OCI-LY3 (cell line): ENCODE measurements around the gene ZNF579.
"Not testable (repeated sequence)": the region's sequence is repeated elsewhere in the genome, so short reads cannot be mapped to it uniquely, and the experiment has no call there.

Experiments used
- H2AFZ ChIP-seq: fragments of 200-600, 300-600 bp; shearing (Covaris generic); 2 replicates; pipeline ENCODE4 v1.6.0; 2014; ENCODE audit warnings: antibody characterized with exemption, low read depth, low read length
- H3K27ac ChIP-seq: fragments of 200-600, 300-600 bp; sonication (generic); 2 replicates; pipeline ENCODE4 v1.5.1; 2014; ENCODE audit warnings: mild to moderate bottlenecking, low read length, moderate library complexity, mixed read lengths
- H3K27me3 ChIP-seq: fragments of 200-600, 300-600 bp; sonication (generic); 2 replicates; pipeline ENCODE4 v1.6.1; 2014; ENCODE audit warnings: low read depth, low read length, mixed read lengths
- H3K36me3 ChIP-seq: fragments of 200-600, 300-600 bp; sonication (generic); replicated peaks from 2 replicates; pipeline ENCODE3; 2014; ENCODE audit warnings: low read depth, low read length, mixed read lengths
- H3K4me1 ChIP-seq: fragments of 300-600, 200-600 bp; sonication (generic); 2 replicates; pipeline ENCODE4 v1.6.1; 2014; ENCODE audit warnings: low read length, mixed read lengths
- H3K4me2 ChIP-seq: fragments of 200-600, 300-600 bp; sonication (generic); 2 replicates; pipeline ENCODE4 v1.6.1; 2014; ENCODE audit warnings: low read length, mixed read lengths
- H3K4me3 ChIP-seq: fragments of 300-600, 200-600 bp; sonication (generic); 2 replicates; pipeline ENCODE4 v1.5.1; 2014; ENCODE audit warnings: antibody characterized with exemption, mild to moderate bottlenecking, low read length, moderate library complexity
- H3K79me2 ChIP-seq: fragments of 300-600, 200-600 bp; shearing (Covaris generic); 2 replicates; pipeline ENCODE4 v1.6.1; 2014; ENCODE audit warnings: mild to moderate bottlenecking, low read length, mixed read lengths
- H3K9ac ChIP-seq: fragments of 300-600, 200-600 bp; shearing (Covaris generic); 2 replicates; pipeline ENCODE4 v1.6.0; 2014; ENCODE audit warnings: mild to moderate bottlenecking, low read length, moderate library complexity
- H3K9me3 ChIP-seq: fragments of 200-600, 300-600 bp; shearing (Covaris generic); 2 replicates; pipeline ENCODE4 v1.6.1; 2014; ENCODE audit warnings: low read length, mixed read lengths; ENCODE audit not compliant: insufficient read depth
- H4K20me1 ChIP-seq: fragments of 200-600, 300-600 bp; sonication (generic); 2 replicates; pipeline ENCODE4 v1.6.1; 2016; ENCODE audit warnings: low read length, mixed read lengths; ENCODE audit not compliant: insufficient read depth
- EZH2phosphoT487 ChIP-seq: fragments of 200-600 bp; shearing (Covaris generic); IDR thresholded peaks from 2 replicates; pipeline ENCODE4 v1.6.1; 2018; ENCODE audit warnings: antibody characterized with exemption, mixed run types, low read depth
- TF ChIP-seq, protein P1 (sequence below): fragments of 200-600, 300-600 bp; sonication (generic); IDR thresholded peaks from 2 replicates; pipeline ENCODE4 v1.5.1; 2014; ENCODE audit warnings: antibody characterized with exemption, low read length, low read depth

The ZNF579 gene

DNA sequence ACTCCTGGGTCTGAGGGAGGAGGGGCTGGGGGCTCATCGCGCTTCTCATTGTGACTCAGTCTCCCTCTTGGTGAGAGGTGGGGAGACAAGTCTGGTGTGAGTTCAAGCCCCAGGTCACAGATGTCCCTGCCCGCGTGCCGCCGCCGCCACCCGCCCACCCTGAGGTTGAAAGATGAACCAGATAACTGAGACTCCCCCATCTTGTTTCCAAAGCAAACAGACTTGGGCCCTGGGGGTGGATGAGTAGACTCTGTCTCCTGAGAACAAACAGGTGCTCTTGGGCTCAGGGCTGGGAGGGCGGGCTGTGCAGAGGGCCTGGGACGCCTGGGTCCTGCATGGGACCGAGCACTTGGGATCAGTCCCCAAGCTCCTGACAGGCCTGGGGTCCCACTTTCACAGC, 44.3 kb downstream of the ZNF579 start:
- H3K9ac ChIP-seq: no peak overlapping the region
- H3K79me2 ChIP-seq: no peaks in the 10 kb centered on the region
- no peak overlapping the region for H3K4me3 ChIP-seq
- no peak overlapping the region for H3K27ac ChIP-seq
- H2AFZ ChIP-seq: no peak overlapping the region
- TF ChIP-seq, protein P1, sequence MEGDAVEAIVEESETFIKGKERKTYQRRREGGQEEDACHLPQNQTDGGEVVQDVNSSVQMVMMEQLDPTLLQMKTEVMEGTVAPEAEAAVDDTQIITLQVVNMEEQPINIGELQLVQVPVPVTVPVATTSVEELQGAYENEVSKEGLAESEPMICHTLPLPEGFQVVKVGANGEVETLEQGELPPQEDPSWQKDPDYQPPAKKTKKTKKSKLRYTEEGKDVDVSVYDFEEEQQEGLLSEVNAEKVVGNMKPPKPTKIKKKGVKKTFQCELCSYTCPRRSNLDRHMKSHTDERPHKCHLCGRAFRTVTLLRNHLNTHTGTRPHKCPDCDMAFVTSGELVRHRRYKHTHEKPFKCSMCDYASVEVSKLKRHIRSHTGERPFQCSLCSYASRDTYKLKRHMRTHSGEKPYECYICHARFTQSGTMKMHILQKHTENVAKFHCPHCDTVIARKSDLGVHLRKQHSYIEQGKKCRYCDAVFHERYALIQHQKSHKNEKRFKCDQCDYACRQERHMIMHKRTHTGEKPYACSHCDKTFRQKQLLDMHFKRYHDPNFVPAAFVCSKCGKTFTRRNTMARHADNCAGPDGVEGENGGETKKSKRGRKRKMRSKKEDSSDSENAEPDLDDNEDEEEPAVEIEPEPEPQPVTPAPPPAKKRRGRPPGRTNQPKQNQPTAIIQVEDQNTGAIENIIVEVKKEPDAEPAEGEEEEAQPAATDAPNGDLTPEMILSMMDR: no peak
- no peak for TF ChIP-seq EZH2phosphoT487
- no peaks in the 10 kb centered on the region for H3K4me1 ChIP-seq
- no peaks in the 10 kb centered on the region for H3K36me3 ChIP-seq
- no peaks in the 10 kb centered on the region for H3K27me3 ChIP-seq
- H4K20me1 ChIP-seq: no peaks in the 10 kb centered on the region
- no peak overlapping the region for H3K4me2 ChIP-seq
- H3K9me3 ChIP-seq: no peaks in the 10 kb centered on the region

DNA sequence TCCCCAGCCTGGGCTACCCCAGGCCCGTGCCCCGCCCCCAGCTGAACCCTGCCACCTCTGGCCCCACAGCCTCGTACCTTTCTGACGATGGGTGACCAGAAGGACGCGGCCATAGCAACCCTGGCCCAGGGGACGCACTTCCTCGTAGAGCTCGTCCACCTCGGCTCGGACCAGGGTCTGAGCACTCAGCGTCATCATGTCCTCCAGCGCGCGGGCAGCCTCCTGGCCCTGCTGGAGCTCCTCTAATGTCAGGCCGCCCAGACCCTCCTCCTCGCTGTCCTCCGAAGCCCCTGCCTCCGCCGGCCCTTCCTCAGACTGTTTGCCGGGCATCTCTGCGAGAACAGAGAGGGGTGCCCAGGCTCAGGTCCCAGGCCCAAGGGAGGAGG, 44.7 kb downstream of the ZNF579 start:
- H3K4me2 ChIP-seq: no peak overlapping the region
- H3K27me3 ChIP-seq: no peaks in the 10 kb centered on the region
- H3K27ac ChIP-seq: no peak overlapping the region
- no peaks in the 10 kb centered on the region for H3K36me3 ChIP-seq
- no peaks in the 10 kb centered on the region for H3K9me3 ChIP-seq
- no peak overlapping the region for H3K9ac ChIP-seq
- H3K79me2 ChIP-seq: no peaks in the 10 kb centered on the region
- no peak overlapping the region for H3K4me3 ChIP-seq
- no peak overlapping the region for H2AFZ ChIP-seq
- no peaks in the 10 kb centered on the region for H4K20me1 ChIP-seq
- H3K4me1 ChIP-seq: no peaks in the 10 kb centered on the region
- TF ChIP-seq, protein P1: no peak
- TF ChIP-seq EZH2phosphoT487: no peak

DNA sequence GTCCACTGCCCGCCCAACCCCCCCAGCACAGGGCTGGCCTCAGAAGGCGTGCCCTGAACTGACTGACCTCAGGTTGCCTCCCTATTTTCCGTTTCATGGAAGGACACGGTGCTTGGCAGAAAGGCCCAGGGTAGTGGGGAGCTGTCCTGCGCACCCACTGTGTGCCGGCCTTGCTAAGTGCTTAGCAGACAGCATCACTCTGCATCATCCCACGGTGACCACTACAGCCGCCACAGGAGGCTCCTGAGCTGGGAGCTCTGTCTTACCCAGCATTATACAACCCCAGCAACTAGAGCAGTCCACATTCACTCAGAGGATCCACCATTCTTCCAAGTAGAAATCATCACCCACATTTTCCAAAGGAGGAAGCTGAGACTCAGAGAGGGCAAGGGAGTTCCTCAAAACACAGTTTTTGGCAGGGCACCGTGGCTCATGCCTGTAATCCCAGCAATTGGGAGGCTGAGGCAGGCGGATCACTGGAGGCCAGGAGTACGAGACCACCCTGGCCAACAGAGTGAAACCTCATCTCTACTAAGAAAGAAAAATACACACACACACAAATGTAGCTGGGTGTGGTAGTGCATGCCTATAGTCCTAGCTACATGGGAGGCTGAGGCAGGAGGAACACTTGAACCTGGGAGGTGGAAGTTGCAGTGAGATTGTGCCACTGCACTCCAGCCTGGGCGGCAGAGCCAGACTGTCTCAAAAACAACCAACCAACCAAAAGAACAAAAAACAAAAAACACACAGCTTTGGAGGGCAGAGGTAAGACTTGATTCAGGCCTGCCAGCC, 45.3 kb downstream of the ZNF579 start:
- no peaks in the 10 kb centered on the region for H3K27me3 ChIP-seq
- H3K4me1 ChIP-seq: no peaks in the 10 kb centered on the region
- no peaks in the 10 kb centered on the region for H3K9me3 ChIP-seq
- no peaks in the 10 kb centered on the region for H3K36me3 ChIP-seq
- no peak overlapping the region for H3K9ac ChIP-seq
- no peak overlapping the region for H3K27ac ChIP-seq
- TF ChIP-seq, protein P1: no peak
- TF ChIP-seq EZH2phosphoT487: no peak
- no peak overlapping the region for H2AFZ ChIP-seq
- no peaks in the 10 kb centered on the region for H3K79me2 ChIP-seq
- no peak overlapping the region for H3K4me3 ChIP-seq
- H4K20me1 ChIP-seq: no peaks in the 10 kb centered on the region
- no peak overlapping the region for H3K4me2 ChIP-seq

- not testable (repeated sequence) for H3K27me3 ChIP-seq, H3K9ac ChIP-seq
Observed at GRCh38 chr19:55534280-55534679, 46.4 kb downstream of the ZNF579 start.

More at GRCh38 chr19:55534280-55534679, 46.4 kb downstream of the ZNF579 start:
- H3K36me3 ChIP-seq, H3K9me3 ChIP-seq, H2AFZ ChIP-seq, H3K4me1 ChIP-seq, H3K4me2 ChIP-seq, H3K4me3 ChIP-seq, H3K79me2 ChIP-seq, H4K20me1 ChIP-seq, H3K27ac ChIP-seq: not testable (repeated sequence)
